Gastrocnemius medialis (tissue), 4 donors: Measurements from ENCODE around the gene ZNF319. TPM values are rescaled to one million over a fixed set of nuclear protein-coding genes. Genes with fewer than 3 reads are reported as not detected.

Experiments
- ATAC-seq, 2 donors: fragments of 150-250 bp; one replicate each; pipeline ENCODE4 v1.9.1; 2016
- DNase-seq, 2 donors: peaks; one replicate each; pipeline ENCODE4 v3.0.0-alpha.2; 2019
- H3K27ac ChIP-seq, 4 donors: fragments of 200-600 bp; sonication (generic); 1 replicate in 1 of 4; 2 replicates in 3 of 4; pipeline ENCODE4 v1.5.1; 2016 to 2018; ENCODE audit warnings: mild to moderate bottlenecking in 2 of 4, moderate library complexity in 1 of 4
- H3K27me3 ChIP-seq, 3 donors: fragments of 200-600 bp; sonication (generic) in 2 of 3; 1 replicate in 1 of 3; 2 replicates in 2 of 3; pipeline versions ENCODE4 v1.5.1 to v1.6.0; 2016 to 2019; ENCODE audit warnings: mild to moderate bottlenecking in 1 of 3, moderate library complexity in 1 of 3
- H3K36me3 ChIP-seq, 2 donors: fragments of 200-600 bp; sonication (generic) in 1 of 2; one replicate each; pipeline ENCODE4 v1.5.1; 2017 to 2018
- H3K4me1 ChIP-seq, 2 donors: fragments of 200-600 bp; sonication (generic) in 1 of 2; one replicate each; pipeline ENCODE4 v1.5.1; 2016 to 2017; ENCODE audit warnings: mild to moderate bottlenecking in 2 of 2
- H3K4me3 ChIP-seq, 4 donors: fragments of 200-600 bp; sonication (generic) in 3 of 4; 1 replicate in 1 of 4; 2 replicates in 3 of 4; pipeline ENCODE4 v1.5.1; 2016 to 2019; ENCODE audit warnings: mild to moderate bottlenecking in 2 of 4
- H3K9me3 ChIP-seq, 3 donors: fragments of 200-600 bp; sonication (generic) in 2 of 3; 1 replicate in 1 of 3; 2 replicates in 2 of 3; pipeline ENCODE4 v1.5.1; 2016 to 2019
- CTCF ChIP-seq, 5 experiments: fragments of 450-650 bp in 3 of 5; fragments of 200-600 bp in 2 of 5; sonication (generic) in 2 of 5; IDR thresholded peaks in 4 of 5; conservative IDR thresholded peaks in 1 of 5; 1 replicate in 4 of 5; 2 replicates in 1 of 5; pipeline ENCODE4 v1.5.1; 2016 to 2019; ENCODE audit warnings: antibody characterized with exemption in 5 of 5, mild to moderate bottlenecking in 3 of 5, moderate library complexity in 3 of 5
- POLR2A ChIP-seq, 2 donors: fragments of 450-650 bp; IDR thresholded peaks; one replicate each; pipeline ENCODE4 v1.6.1; 2017; ENCODE audit warnings: antibody characterized with exemption in 2 of 2, mild to moderate bottlenecking in 2 of 2, moderate library complexity in 2 of 2
- in situ Hi-C, 4 donors: fragments of 200-750 bp; cut with MboI; loops; one replicate each; pipeline versions ENCODE4 v1.15.0 to v1.8.0; 2017; ENCODE audit warnings: low sequenced_read_pairs in 4 of 4
- intact Hi-C: fragments of 100-400 bp; cut with DNase I; formaldehyde crosslinking; loops from one replicate; pipeline ENCODE4 v1.15.1; 2023; ENCODE audit warnings: low total_unique reads
- total RNA-seq, 4 donors: library from RNA; depleted of rRNA; stranded (reverse); fragments of >200 nt; gene quantifications; one replicate each; pipeline versions ENCODE4 v1.1.0 to v1.2.3, GENCODE V29; 2016

The ZNF319 gene
- total RNA-seq, 4 donors from 2014 or later: 4.4 to 7.5 (median 6.7) TPM

GRCh38 chr16:58027161-58027915, 26.9 kb upstream of the ZNF319 start:
- ATAC-seq (peak in 1 of 2 donors; percentile 32), DNase-seq (peak in 1 of 2 donors; percentile 35)
- peak overlapping the region; percentile 66 to 99 (median 70) for H3K4me3 ChIP-seq
- H3K9me3 ChIP-seq: no peaks in the 10 kb centered on the region
- TF ChIP-seq POLR2A (IDR thresholded peaks at IDR 0.05) (no peak), CTCF (IDR thresholded peaks at IDR 0.05 in 4 of 5, conservative IDR thresholded peaks at IDR 0.05 in 1 of 5) (no peak)
- H3K4me1 ChIP-seq: peaks cover 34 to 45% of the 10 kb centered on the region in 2 donors
- in situ Hi-C loops: loop anchor here in 2 of 4 donors (10.0 kb wide), 1 partner anchor 97 kb away; the partner anchor contains the start of gene CFAP20 (in 2 of the 2)
- H3K27me3 ChIP-seq: no peaks in the 10 kb centered on the region
- no peaks in the 10 kb centered on the region for H3K36me3 ChIP-seq
- intact Hi-C loops: loop anchor here (1.0 to 5.0 kb wide), 3 partner anchors 102 to 235 kb away; partner anchors contain the start of gene CFAP20
- H3K27ac ChIP-seq: peak overlapping the region; percentile 73 to 92 (median 91)

- no peak for ATAC-seq
- in situ Hi-C loops: loop anchor here in 2 of 4 donors (10.0 kb wide), 1 partner anchor 98 kb away; the partner anchor contains the start of gene CFAP20 (in 2 of the 2)
- peak overlapping the region; percentile 73 to 92 (median 91) for H3K27ac ChIP-seq
- H3K27me3 ChIP-seq: no peaks in the 10 kb centered on the region
- peaks cover 30 to 42% of the 10 kb centered on the region in 2 donors for H3K4me1 ChIP-seq
- DNase-seq: no peak
- H3K9me3 ChIP-seq: no peaks in the 10 kb centered on the region
- peak overlapping the region; percentile 66 to 99 (median 70) for H3K4me3 ChIP-seq
- no peaks in the 10 kb centered on the region for H3K36me3 ChIP-seq
- intact Hi-C loops: loop anchor here (1.0 to 5.0 kb wide), 3 partner anchors 103 to 234 kb away; partner anchors contain the start of gene CFAP20
- TF ChIP-seq CTCF (IDR thresholded peaks at IDR 0.05 in 4 of 5, conservative IDR thresholded peaks at IDR 0.05 in 1 of 5) (no peak), POLR2A (IDR thresholded peaks at IDR 0.05) (no peak)
Measured at GRCh38 chr16:58026705-58027160, 26.3 kb upstream of the ZNF319 start.

- intact Hi-C loops: loop anchor here (5.0 kb wide), 2 partner anchors 221 to 234 kb away; a partner anchor contains a TSS
- ATAC-seq (peak; percentile 67 to 69), DNase-seq (peak; percentile 34 to 52)
- H3K4me3 ChIP-seq: peak overlapping the region; percentile 66 to 99 (median 70)
- H3K27ac ChIP-seq: peak overlapping the region; percentile 73 to 92 (median 91)
- H3K9me3 ChIP-seq: no peaks in the 10 kb centered on the region
- TF ChIP-seq POLR2A (IDR thresholded peaks at IDR 0.05): no peak
- no peak for TF ChIP-seq CTCF (IDR thresholded peaks at IDR 0.05 in 4 of 5, conservative IDR thresholded peaks at IDR 0.05 in 1 of 5)
- H3K27me3 ChIP-seq: no peaks in the 10 kb centered on the region
- H3K4me1 ChIP-seq: peaks cover 27 to 42% of the 10 kb centered on the region in 2 donors
- no peaks in the 10 kb centered on the region for H3K36me3 ChIP-seq
- in situ Hi-C loops: loop anchor here in 2 of 4 donors (10.0 kb wide), 1 partner anchor 99 kb away; the partner anchor contains the start of gene CFAP20 (in 2 of the 2)
Measured at GRCh38 chr16:58026139-58026704, 25.8 kb upstream of the ZNF319 start.

GRCh38 chr16:58025351-58026138, 25.1 kb upstream of the ZNF319 start, which contains the start of gene MMP15:
MMP15 (plus strand) TSS chr16:58025754; CDS start chr16:58026351, 597 bp downstream.
- peak; percentile 36 to 63 for DNase-seq
- ATAC-seq: peak; percentile 64 to 70
- in situ Hi-C loops: loop anchor here in 2 of 4 donors (10.0 kb wide), 1 partner anchor 99 kb away; the partner anchor contains the start of gene CFAP20 (in 2 of the 2)

More at GRCh38 chr16:58025351-58026138, 25.1 kb upstream of the ZNF319 start, which contains the start of gene MMP15:
- TF ChIP-seq POLR2A (IDR thresholded peaks at IDR 0.05) (peak; percentile 63 to 76), CTCF (IDR thresholded peaks at IDR 0.05 in 4 of 5, conservative IDR thresholded peaks at IDR 0.05 in 1 of 5) (no peak)
- Histone ChIP-seq H3K27me3 (no peaks in the 10 kb centered on the region), H3K4me3 (peak within 1 kb of the TSS; percentile 66 to 99 (median 70)), H3K4me1 (peaks cover 25 to 42% of the 10 kb centered on the region in 2 donors), H3K9me3 (no peaks in the 10 kb centered on the region), H3K27ac (peak within 1 kb of the TSS; percentile 73 to 92 (median 91)), H3K36me3 (no peaks in the 10 kb centered on the region)
- intact Hi-C loops: loop anchor here (1.0 to 5.0 kb wide), 4 partner anchors 25 to 233 kb away; partner anchors contain the start of genes USB1 and ZNF319
